NCI-H1694 treated with DMSO at 0.1 percent for 48 hours (cell line): ENCODE results near the gene KRT37.
A peak's percentile ranks its signal among the peaks of the same experiment; 100 is the strongest.

Experiments used
- DNase-seq: peaks from one replicate; lab custom pipeline; 2025; lab: John Stamatoyannopoulos, UW

KRT37 gene

DNA sequence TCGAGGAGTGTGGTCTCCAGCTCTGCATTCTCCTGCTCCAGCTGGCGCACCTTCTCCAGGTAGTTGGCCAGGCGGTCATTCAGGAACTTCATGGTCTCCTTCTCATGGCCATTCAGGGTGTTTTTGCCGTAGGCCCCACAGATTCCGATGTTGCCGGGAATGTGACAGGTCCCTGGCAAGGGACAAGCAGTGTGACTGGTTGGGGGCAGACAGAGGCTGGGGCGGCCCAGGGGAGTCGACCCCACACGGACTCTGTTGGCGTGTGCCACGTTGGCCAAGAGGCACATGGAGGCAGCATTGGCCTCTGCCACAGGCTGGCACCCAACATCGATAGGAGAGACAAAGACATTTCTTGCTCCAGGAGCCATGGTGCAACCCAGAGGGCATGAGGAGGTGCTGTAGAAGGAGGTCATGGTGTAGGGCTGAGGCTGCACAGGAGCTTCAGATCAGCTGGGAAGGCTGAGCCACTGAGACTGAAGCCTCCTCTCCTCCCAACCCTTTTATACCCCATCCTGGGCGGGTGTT is at the start of gene KRT37:
KRT37 (minus strand) TSS at position 475 of the 525 bp plus-strand sequence; CDS start at position 413, 62 bp downstream.
- no peak for DNase-seq

DNA sequence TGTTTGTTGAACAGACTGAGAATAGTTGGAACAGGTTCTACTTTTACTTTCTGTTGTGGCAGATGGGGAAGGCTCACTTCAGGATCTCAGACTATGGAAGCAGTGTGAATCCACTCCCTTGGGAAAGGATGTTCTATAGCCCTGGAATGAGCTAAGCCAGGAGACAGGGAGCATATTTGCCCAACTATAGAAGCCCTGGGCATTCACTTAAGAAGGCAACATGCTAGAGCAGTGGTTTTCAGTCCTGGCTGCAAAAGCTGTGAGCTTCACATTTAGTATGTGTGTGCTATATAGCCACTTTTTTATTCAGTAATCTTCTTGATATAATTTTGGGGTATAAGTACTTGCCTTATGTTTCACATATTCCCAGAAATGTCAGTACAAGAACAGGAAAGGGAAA is 44.0 kb upstream of the KRT37 start:
- DNase-seq = no peak

DNA sequence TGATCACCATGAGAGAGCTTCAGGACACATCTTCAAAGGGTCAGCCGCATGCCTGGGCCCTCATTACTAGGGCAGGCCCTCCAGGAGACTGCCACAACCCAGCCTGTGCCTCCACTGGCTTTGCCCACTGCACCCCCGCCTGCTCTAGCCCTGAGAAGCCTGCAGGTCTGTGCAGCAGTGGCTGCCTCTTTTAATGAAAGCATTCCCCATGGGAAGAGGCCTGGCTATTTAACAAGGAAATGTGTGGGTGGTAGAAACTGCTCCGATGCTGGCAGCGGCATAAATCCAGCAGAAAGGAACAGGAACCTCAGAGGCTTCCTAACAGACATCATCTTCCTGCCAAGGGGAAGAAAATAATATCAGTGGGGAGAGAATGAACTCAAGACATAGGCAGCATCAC is 43.2 kb upstream of the KRT37 start:
- no peak for DNase-seq

DNA sequence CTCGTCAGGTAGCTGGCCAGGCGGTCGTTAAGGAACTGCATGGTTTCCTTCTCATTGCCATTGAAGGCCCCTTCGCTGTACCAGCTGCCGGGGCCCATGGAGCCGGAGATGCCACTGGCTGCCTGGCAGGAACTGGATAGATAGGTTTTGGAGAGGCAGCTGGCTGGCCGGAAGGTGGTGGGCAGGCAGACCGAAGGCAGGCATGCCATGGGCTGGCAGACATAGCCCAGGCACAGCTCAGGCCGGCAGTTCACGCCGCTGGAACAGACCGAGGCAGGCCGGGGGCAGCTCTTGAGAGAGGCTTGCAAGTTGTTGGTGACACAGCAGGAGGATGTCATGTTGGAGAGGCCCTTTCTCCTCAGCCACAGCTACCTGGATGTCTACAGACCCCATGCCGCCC is 42.6 kb upstream of the KRT37 start, which contains the start of gene KRT32:
KRT32 (minus strand) TSS at position 399 of the 400 bp plus-strand sequence; CDS start at position 338, 61 bp downstream.
- DNase-seq = no peak

DNA sequence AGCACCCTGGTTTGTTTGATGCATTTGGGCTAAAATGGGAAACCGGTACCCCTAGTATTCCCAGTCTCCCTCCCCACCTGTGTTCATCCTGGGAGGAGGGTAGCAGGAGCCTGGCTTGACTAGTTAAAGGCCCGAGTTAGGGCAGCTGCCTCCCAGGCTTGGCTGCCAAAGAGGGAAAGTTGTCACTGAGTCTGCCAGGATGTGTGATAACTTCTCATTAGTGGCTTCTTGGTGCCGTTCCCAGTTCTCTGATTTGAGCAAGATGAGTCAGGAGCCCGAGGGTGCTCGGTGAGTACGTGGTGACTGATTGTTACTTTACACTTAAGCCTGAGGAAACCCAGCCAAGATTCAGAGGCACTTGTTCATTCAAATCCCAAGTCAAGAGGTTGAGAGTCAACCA is 40.3 kb upstream of the KRT37 start:
- DNase-seq = no peak

DNA sequence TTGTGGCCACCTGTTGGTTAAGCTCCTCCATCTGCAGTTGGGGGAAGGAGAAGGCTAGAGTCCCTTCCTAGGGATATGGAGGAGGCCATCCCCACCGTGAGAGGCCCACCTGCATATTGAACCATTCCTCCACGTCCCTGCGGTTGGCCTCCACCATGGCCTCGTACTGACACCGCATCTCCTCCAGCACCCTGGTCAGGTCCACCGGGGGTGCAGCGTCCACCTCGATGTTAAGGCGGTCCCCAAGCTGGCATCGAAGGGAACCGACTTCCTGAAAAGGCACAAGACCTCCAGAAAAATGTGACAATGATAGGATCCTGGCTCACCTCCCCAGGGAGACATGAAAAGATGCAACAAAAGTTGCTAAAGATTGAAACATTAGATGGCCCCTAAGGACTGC is 39.8 kb upstream of the KRT37 start:
- no peak for DNase-seq

DNA sequence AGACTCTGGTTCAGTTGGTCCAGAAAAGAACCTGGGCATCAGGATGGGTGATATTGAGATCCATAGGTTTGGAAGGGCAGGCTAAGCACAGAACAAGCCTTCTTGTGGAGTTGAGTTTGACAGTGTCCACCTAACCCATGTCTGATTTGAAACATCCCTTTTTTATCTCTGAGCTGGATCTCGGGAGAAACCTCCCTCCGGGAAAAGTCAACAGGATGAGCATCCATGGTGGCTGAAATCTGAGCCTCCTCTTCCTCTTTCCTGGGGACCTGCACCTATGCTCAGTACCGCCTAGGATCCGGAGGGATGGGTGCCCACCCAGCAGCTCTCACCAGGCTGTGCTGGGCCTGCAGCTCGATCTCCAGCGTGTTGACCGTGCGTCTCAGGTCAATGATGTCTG is 39.4 kb upstream of the KRT37 start:
- no peak for DNase-seq

DNA sequence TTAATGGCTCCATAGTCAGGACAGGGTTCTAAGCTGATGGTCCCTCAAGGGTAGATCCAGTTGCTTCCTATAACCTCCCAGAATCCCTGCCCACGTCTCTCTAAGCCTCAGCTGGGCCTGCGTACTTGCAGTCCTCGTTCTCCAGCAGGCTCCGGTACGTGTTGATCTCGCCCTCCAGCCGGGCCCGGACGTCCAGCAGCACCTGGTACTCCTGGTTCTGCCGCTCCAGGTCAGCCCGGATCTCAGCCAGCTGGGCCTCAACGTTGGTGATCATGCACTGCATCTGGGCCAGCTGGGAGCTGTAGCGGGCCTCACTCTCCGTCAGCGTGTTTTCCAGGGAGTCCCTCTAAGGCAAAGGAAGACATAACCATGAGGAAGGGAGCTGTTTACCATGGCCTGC is 38.3 kb upstream of the KRT37 start:
- no peak for DNase-seq

DNA sequence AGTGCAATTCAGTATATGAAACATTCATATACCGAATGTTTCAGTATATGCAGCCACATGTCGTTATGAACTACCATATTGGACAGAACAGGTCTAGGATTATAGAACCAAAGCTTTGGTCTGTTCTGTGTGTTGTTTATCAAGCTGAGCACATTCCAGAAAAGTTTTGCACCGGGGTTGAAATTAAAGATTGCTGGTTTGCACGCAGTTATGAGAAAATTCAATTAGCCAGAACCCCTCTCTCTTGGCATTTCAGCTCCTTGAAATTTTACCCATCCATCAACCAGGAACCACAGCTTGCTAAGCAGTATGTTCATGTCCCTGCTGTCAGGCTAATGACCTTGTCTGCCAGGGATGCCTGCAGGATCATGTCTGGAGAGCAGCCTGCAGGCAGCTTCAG is 33.3 kb upstream of the KRT37 start:
- DNase-seq = no peak

DNA sequence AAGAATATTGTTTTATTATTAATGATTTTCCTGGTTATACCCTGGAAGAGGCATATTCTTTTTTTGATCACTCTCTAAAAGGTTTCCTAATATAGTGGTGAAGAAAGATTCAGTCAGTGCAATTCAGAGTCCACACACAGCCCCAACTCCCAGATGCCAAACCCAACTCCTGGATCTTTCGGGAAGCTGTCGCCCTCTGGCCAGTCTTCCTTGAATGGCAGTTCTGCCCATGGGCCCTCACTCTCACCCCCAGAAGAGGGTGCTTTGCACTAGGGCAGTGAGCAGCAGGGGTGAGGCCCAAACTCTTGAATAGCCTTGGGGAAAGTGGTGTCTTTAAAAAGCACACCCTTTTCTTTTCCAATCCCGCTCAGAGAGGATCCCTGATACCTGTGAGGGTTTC is 31.8 kb upstream of the KRT37 start:
- no peak for DNase-seq

DNA sequence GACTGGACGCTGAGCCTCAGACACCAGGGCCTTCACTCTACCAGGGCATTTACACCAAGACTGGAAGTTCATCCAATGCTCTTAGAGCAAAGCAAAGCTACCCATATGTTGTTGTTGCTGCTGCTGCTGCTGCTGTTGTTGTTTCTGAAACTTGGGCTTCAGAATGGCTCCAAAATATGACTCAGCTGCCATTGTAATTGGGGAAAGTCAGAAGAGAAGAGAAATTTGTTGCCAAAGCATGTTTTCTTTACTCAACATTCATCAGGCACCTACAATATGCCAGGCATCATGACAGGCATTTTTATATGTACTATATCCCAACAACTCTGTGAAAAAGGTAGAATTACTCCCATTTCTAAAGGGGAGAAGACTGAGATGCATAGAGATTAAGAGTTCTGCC is 30.9 kb upstream of the KRT37 start:
- peak; percentile 22 for DNase-seq

DNA sequence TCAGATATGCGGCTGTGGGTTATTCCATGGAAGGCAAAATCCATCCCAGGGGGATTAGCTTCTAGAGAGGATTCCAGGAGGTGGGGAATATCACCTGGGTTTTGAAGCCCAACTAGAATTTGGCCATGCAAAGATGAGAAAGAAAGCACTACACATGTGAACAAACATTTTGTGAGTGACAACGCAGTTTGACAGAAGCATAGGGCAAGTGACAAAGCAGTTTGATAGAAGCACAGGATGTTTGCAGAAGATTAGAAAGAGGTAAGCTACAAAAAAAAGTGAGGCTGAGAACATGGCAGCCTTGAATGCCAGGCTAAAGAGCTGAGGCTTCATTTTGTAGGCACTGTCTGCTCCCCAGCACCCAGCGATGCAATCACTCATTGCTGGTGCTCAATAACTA is 28.7 kb upstream of the KRT37 start:
- DNase-seq = no peak

DNA sequence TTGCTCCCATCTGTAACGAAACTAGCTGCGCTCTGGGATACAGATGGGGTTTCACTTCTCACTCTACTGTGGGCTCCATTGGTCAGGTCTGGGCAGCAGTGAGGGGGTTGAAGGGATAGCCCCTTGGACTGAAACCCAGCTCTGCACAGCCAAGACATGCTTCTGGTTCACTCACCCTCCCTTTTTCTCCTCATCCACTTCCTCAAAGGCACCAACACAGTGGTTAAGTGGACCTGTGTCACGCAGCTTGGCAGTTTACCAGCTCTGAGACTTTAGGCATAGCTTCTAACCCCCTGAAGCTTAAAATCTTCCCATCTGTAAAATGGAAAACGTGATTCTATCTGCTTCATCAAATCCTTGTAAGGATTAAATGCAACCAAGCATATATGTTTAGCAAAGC is 27.9 kb upstream of the KRT37 start:
- no peak for DNase-seq

DNA sequence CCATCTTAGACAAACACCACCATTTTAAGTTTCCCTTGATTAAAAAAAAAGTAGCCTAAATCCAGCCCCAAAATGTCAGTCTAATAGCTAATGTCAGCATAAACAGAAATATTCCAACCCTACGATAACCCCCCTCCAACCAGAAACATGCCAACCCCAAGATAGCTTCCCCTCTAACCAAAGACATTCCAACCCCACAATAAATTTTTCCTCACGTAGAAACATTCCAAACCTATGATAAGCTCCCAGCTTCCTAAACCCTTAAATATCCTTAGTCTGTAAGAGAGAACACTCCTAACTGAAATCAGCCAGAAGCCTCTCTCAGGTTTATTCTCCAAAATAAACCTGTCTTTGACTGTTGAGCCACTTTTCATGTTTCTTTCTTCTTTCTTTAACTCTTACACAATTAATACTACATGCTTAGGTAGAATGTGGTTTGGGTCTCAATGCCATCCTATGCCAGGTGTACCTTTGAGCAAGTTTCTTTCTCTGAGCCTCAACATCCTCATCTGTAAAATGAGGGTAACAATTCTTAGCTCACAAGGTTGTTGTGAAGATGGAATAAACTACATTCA is 26.9 kb upstream of the KRT37 start:
- no peak for DNase-seq

DNA sequence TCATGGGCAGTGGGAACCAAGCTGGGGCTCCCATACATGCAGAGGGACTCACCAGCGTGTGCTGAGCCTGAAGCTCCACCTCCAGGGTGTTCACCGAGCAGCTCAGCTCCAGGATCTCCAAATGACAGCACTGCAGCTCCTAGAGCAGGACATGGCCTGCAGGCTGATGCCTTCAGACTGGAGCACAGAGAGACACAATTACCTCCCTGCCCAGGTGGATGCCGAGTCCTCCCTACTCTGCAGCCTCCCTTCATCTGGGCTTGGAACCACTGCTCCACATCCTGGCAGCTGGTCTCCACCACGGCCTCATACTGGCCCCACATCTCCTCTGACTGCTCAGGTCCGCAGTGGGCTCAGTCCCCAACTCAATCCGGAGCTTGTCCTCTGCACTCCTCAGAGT is 24.6 kb upstream of the KRT37 start:
- no peak for DNase-seq

DNA sequence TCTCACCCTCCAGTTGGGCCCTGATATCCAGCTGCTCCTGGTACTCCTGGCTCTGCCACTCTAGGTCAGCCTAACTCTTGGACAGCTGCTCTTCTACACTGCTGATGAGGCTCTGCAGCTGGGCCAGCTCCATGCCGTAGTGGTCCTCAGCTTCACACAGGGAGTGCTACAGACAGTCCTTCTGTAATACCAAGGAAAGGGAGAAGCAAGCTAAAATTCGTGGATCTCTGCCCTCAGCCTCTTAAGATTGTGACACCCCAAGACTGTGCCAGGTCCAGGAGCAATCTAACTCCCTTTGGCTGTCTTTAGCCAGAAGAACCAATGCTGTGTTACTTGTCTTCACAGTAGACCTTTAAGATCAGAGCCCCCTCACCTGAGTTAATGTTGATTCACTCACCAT is 24.1 kb upstream of the KRT37 start:
- no peak for DNase-seq

DNA sequence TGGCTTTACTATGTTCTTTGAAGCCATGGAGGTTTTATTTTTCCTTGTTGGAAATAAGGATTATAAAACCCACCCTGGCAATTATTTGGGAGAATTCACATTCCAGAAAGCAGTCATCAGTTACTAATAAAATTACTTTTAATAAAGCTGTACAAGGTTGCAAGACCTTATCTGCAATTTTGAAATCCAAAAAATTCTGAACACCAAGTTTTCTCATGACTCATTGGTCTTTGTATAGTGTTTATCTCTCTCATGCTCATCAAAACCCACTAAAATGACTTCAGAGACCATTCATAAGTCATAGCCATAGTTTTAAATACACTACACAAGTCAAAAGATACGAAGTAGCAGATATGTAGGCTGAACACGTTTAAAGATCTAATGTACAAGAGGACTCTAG is 22.4 kb upstream of the KRT37 start:
- no peak for DNase-seq

DNA sequence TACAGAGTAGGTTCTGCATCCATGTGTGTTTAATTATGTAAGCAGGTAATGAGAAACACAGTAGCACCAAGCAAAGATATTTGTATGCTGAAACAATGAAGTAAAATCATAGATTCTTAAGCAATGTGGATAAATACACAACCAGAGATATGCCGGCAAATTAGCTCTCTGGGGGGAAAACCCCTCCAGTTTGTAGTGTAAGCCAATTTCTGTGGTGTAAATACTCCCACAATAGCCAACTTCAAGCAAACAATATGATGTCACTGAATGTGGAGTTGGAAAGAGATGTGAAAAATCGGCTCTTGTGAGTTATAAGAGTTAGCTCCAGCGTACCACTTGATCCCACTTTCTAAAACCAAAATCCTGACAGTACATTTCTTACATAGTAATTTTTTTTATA is 20.3 kb upstream of the KRT37 start:
- no peak for DNase-seq

DNA sequence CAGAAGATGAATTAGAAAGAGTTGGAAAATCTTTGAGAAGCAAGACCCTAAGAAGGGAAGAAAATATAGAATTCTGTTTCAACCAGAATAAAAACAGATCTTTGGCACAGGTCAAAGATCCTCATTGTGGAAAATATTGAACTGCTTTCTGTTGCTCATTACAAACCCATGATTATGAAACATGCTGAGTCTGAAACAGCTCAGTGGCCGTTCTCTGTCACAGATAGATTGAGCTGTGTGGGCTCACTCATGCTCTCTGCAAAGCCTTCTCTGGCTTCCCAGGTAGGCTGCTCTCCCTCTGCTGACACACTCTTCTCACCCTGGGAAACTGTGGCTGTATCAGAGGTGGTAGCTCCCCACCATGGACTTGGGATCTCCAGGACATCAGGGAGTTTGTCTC is 19.8 kb upstream of the KRT37 start:
- no peak for DNase-seq

DNA sequence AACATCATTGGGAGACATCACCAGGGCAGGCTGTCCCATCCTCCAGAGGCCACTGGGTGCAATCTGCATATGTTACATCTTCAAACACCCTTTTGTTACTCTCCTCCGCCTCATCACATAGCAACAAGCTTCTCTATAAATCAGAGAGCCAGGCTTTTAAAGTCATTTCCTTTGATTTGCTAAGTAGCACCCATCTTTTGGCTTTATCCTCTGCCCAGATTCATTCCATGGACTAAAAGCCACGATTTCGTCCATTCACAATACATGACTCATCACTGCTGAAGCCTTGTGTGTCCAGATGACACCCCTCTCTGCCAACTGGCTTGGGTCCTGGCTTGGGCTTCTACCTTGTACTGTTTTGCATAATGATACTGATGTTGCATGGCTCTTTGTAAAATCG is 18.4 kb upstream of the KRT37 start:
- DNase-seq = no peak

DNA sequence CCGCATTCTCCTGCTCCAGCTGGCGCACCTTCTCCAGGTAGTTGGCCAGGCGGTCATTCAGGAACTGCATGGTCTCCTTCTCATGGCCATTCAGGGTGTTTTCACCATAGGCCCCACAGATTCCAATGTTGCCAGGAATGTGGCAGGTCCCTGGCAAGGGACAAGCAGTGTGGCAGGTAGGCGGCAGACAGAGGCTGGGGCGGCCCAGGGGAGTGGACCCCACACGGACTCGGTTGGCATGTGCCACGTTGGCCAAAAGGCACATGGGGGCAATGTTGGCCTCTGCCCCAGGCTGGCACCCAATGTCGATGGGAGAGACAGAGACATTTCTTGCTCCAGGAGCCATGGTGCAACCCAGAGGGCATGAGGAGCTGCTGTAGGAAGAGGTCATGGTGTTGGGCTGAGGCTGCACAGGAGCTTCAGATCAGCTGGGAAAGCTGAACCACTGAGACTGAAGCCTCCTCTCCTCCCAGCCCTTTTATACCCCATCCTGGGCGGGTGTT is 16.2 kb upstream of the KRT37 start, which contains the start of gene KRT38:
KRT38 (minus strand) TSS at position 453 of the 503 bp plus-strand sequence; CDS start at position 391, 62 bp downstream.
- DNase-seq = no peak

DNA sequence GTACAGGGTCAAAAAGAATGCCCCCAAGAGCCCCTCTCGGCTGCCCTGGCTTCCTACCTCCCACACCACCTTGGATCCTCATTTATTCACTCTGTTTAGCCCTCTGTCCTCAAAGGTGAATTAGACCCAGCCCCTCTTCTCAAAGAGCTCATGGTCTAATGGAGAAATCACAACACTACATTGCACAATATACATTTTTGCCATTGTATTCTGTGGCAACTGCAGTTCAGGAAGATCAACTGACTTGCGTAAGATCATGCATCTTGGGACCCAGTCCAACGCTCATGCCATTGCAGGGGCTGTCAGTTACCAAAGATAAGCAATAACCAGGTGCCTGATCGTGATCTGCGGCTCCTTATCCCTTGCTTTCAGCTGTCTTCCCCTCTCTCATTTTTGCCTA is 15.0 kb upstream of the KRT37 start:
- no peak for DNase-seq

DNA sequence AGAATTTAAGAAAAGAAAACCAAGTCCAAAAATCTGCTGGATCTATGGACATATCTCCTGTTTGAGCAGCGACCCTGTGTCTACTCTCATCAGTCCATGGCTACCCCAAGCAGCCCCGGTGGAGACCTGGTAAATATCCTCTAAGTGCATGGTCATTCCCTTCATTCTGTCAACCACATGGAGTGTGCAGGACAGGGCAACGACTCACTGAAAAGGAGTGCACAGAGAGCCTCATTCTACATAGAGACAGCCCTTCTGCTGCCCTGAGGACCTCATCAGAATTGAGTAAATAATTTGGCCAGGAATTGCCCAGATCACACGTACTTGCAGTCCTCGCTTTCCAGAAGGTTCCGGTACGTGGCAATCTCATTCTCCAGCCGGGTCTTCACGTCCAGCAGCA is 13.4 kb upstream of the KRT37 start:
- DNase-seq = no peak

DNA sequence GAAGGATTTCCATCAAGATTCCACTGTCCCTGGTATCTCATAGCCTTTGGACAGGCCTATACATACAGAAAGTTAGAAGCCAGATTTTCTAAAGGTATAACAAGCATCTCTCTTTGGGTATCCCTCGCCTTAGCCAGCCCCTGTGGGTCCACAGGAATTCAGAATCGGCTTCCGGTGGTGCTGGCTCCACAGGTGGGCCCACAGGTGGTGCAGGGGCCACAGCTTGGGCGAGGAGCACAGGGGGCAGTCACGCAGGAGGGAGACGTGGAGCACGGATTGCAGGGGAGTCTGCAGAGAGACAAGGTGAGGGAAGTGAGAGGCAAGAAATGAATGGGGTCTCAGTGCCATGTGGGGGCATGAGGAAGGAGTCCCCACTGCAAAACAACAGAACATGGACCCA is 12.9 kb upstream of the KRT37 start:
- DNase-seq = no peak
